HepG2 (cell line): ENCODE measurements around the gene ASTN2. TPM values are rescaled to one million over a fixed set of nuclear protein-coding genes. Genes with fewer than 3 reads are reported as not detected.

ENCODE experiments used
- ATAC-seq: fragments of 200-7000 bp; cut with Tn5 transposase; 3 replicates; pipeline ENCODE4 v1.9.1; 2020; ENCODE audit warnings: mild to moderate bottlenecking, moderate library complexity
- BruUV-seq: library from RNA; stranded (reverse); fragments of 400-500 nt; replicated peaks from 2 replicates; lab custom pipeline; 2021; lab: Mats Ljungman, UMichigan
- CTCF ChIA-PET: fragments of 300-600 bp; formaldehyde crosslinking; extraction: SDS; loops from one replicate; lab custom pipeline; 2021; ENCODE audit warnings: low total read pairs, inconsistent platforms, low intra/inter-chr PET ratio; lab: Yijun Ruan, JAX
- POLR2A ChIA-PET: fragments of 350-600 bp; sonication (Branson Sonifier 250); formaldehyde crosslinking; loops from one replicate; lab custom pipeline; 2020; ENCODE audit warnings: antibody characterized with exemption, inconsistent platforms; lab: Yijun Ruan, JAX
- DNase-seq: peaks from one replicate; pipeline ENCODE4 v3.0.0-alpha.2; 2015; ENCODE audit warnings: low spot score
- FAIRE-seq: peaks from 3 replicates; lab custom pipeline; 2011; peaks lifted over from hg19 to GRCh38; lab: Jason Lieb, UNC
- H2AFZ ChIP-seq: one replicate; pipeline ENCODE4 v1.6.1; 2011; ENCODE audit warnings: low read length, inconsistent platforms
- H3K27ac ChIP-seq: fragments of 300-600 bp; 3 replicates; pipeline ENCODE4 v1.8.0; 2011; ENCODE audit warnings: mixed run types, mild to moderate bottlenecking, mixed read lengths, low read length, inconsistent platforms; ENCODE audit not compliant: insufficient read depth; ENCODE audit errors: extremely low read length
- H3K27me3 ChIP-seq, 2 experiments: fragments of 200-600 bp in 1 of 2; 2 replicates in 1 of 2; 3 replicates in 1 of 2; pipeline versions ENCODE4 v1.6.0 to v1.8.0; 2011; ENCODE audit warnings: low read length in 2 of 2, mild to moderate bottlenecking in 2 of 2, moderate library complexity in 2 of 2, inconsistent platforms in 1 of 2; ENCODE audit not compliant: insufficient read depth in 2 of 2, control insufficient read depth in 1 of 2
- H3K36me3 ChIP-seq, 2 experiments: fragments of 200-600 bp in 1 of 2; replicated peaks in 1 of 2; 2 replicates in 1 of 2; 3 replicates in 1 of 2; pipeline versions ENCODE4 v1.5.1 to v1.8.0; 2011; ENCODE audit warnings: low read length in 2 of 2, inconsistent platforms in 1 of 2; ENCODE audit not compliant: insufficient read depth in 2 of 2, control insufficient read depth in 1 of 2
- H3K4me1 ChIP-seq: 2 replicates; pipeline ENCODE4 v1.5.1; 2012; ENCODE audit warnings: low read length, inconsistent platforms; ENCODE audit not compliant: insufficient read depth
- H3K4me2 ChIP-seq: 2 replicates; pipeline ENCODE4 v1.6.0; 2011; ENCODE audit warnings: low read depth, low read length, inconsistent platforms
- H3K4me3 ChIP-seq, 3 experiments: fragments of 200-600 bp in 1 of 3; sonication (generic), shearing (Covaris generic) in 1 of 3; replicated peaks in 1 of 3; 2 replicates each; pipeline ENCODE4 v1.5.1; 2011 to 2016; ENCODE audit warnings: low read length in 3 of 3, inconsistent platforms in 2 of 3, low read depth in 2 of 3, mild to moderate bottlenecking in 2 of 3, control low read depth in 1 of 3, mixed read lengths in 1 of 3; ENCODE audit not compliant: insufficient read depth in 1 of 3
- H3K79me2 ChIP-seq: one replicate; pipeline ENCODE4 v1.6.1; 2011; ENCODE audit warnings: low read length, inconsistent platforms; ENCODE audit not compliant: insufficient read depth
- H3K9ac ChIP-seq: 2 replicates; pipeline ENCODE4 v1.6.0; 2011; ENCODE audit warnings: mild to moderate bottlenecking, low read depth, low read length, inconsistent platforms; ENCODE audit not compliant: insufficient read depth
- H3K9me3 ChIP-seq: 2 replicates; pipeline ENCODE4 v1.5.1; 2012; ENCODE audit warnings: mild to moderate bottlenecking, low read length
- H4K20me1 ChIP-seq: 2 replicates; pipeline ENCODE4 v1.6.0; 2011; ENCODE audit warnings: inconsistent platforms, mild to moderate bottlenecking, low read length, moderate library complexity; ENCODE audit not compliant: insufficient read depth
- HCFC1 ChIP-seq: fragments of 150-350 bp; IDR thresholded peaks from 2 replicates; pipeline ENCODE4 v1.6.1; 2014; ENCODE audit warnings: low read depth, low read length
- KLF6 ChIP-seq: IDR thresholded peaks from 2 replicates; pipeline ENCODE4 v1.8.0; 2016; ENCODE audit warnings: missing biosample characterization, missing genetic modification reagents
- MAZ ChIP-seq, 2 experiments: sonication (generic) in 1 of 2; formaldehyde crosslinking in 1 of 2; IDR thresholded peaks; 2 replicates each; pipeline versions ENCODE4 v1.5.0 to v1.6.1; 2012 to 2020; ENCODE audit warnings: low read depth in 2 of 2, mild to moderate bottlenecking in 2 of 2, borderline replicate concordance in 1 of 2, improper control_type of control experiment in 1 of 2, low read length in 1 of 2, missing genetic modification reagents in 1 of 2, moderate library complexity in 1 of 2
- SRSF1 ChIP-seq: fragments of 200-400 bp; formaldehyde crosslinking; optimal IDR thresholded peaks from 2 replicates; pipeline ENCODE3; 2017; ENCODE audit warnings: mild to moderate bottlenecking, low read depth, low read length, moderate library complexity
- TMF1 ChIP-seq: sonication (generic); formaldehyde crosslinking; IDR thresholded peaks from 2 replicates; pipeline ENCODE4 v1.8.1; 2022; ENCODE audit warnings: low read depth, missing genetic modification reagents
- ZNF33A ChIP-seq: sonication (generic); formaldehyde crosslinking; IDR thresholded peaks from 2 replicates; pipeline ENCODE4 v1.5.1; 2020; ENCODE audit warnings: missing genetic modification reagents, mild to moderate bottlenecking, moderate library complexity, borderline replicate concordance
- ZNF513 ChIP-seq: sonication (generic); formaldehyde crosslinking; conservative IDR thresholded peaks from 2 replicates; pipeline ENCODE4 v1.5.0; 2020; ENCODE audit warnings: missing genetic modification reagents
- WGBS: methylation state at CpG from one replicate; pipeline ENCODE4 v1.1.6; 2017; ENCODE audit warnings: low lambda C conversion rate; 5-methylcytosine and 5-hydroxymethylcytosine counted together
- in situ Hi-C: cut with HindIII; loops from 2 replicates; pipeline ENCODE4 v1.10.0; 2017; ENCODE audit warnings: low pct_unique_long_range_greater_than_20kb; ENCODE audit not compliant: extremely low pct_ligation_motif_present
- intact Hi-C: fragments of 100-400 bp; cut with micrococcal nuclease; formaldehyde crosslinking; loops from one replicate; pipeline ENCODE4 v1.10.0; 2022; ENCODE audit not compliant: unreplicated experiment
- polyA plus RNA-seq, 8 experiments: library from polyadenylated mRNA; depleted of rRNA in 3 of 8; stranded (reverse) in 7 of 8; unstranded in 1 of 8; fragments of >200 nt; fragmentation: Illumina TruSeq in 4 of 8; extraction: Trizol in 4 of 8; gene quantifications; 2 replicates each; pipeline versions ENCODE4 v1.2.1 to v1.2.3, GENCODE V29; 2011 to 2016; ENCODE audit warnings: low read depth in 4 of 8, missing spikeins in 1 of 8, mixed read lengths in 1 of 8; ENCODE audit not compliant: insufficient read depth in 1 of 8
- total RNA-seq, 5 experiments: library from RNA; depleted of rRNA; stranded (reverse); fragments of >200 nt; fragmentation: Illumina TruSeq; extraction: Trizol; gene quantifications; 2 replicates each; pipeline ENCODE4 v1.2.3, GENCODE V29; 2016; ENCODE audit warnings: low read depth in 1 of 5
- TF ChIP-seq, protein P1 (sequence below): sonication (generic); formaldehyde crosslinking; conservative IDR thresholded peaks from 2 replicates; pipeline ENCODE4 v1.8.0; 2022; ENCODE audit warnings: mild to moderate bottlenecking, moderate library complexity, missing genetic modification reagents
- TF ChIP-seq, protein P2 (sequence below): sonication (generic); formaldehyde crosslinking; IDR thresholded peaks from 2 replicates; pipeline ENCODE4 v1.9.0; 2022; ENCODE audit warnings: low read depth, missing genetic modification reagents
- TF ChIP-seq, protein P3 (sequence below): sonication (generic); formaldehyde crosslinking; IDR thresholded peaks from 2 replicates; pipeline ENCODE4 v1.8.0; 2022; ENCODE audit warnings: mild to moderate bottlenecking, missing genetic modification reagents, moderate library complexity

ASTN2 gene
- total and polyA plus RNA-seq, 2 of the 13 experiments (the other 11 are each of a cell fraction or from before 2014, with no cell fraction given): 5.2 to 13.5 TPM

- TF ChIP-seq, protein P1, sequence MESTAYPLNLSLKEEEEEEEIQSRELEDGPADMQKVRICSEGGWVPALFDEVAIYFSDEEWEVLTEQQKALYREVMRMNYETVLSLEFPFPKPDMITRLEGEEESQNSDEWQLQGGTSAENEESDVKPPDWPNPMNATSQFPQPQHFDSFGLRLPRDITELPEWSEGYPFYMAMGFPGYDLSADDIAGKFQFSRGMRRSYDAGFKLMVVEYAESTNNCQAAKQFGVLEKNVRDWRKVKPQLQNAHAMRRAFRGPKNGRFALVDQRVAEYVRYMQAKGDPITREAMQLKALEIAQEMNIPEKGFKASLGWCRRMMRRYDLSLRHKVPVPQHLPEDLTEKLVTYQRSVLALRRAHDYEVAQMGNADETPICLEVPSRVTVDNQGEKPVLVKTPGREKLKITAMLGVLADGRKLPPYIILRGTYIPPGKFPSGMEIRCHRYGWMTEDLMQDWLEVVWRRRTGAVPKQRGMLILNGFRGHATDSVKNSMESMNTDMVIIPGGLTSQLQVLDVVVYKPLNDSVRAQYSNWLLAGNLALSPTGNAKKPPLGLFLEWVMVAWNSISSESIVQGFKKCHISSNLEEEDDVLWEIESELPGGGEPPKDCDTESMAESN (CRISPR knock-in tag): no peak
- TF ChIP-seq TMF1: no peak
Measured at GRCh38 chr9:117145081-117145480, 269.8 kb downstream of the ASTN2 start (continued).

- CTCF ChIA-PET: no interaction called here
- H3K27ac ChIP-seq: no peak overlapping the region
- FAIRE-seq (no peak), ATAC-seq (no peak)
- H3K4me1 ChIP-seq: no peaks in the 10 kb centered on the region
- H3K4me2 ChIP-seq: no peak overlapping the region
- intact Hi-C loops: no loop called here
- no peak overlapping the region for H2AFZ ChIP-seq
- H3K79me2 ChIP-seq: no peaks in the 10 kb centered on the region
- in situ Hi-C loops: no loop called here
- H3K9me3 ChIP-seq: no peaks in the 10 kb centered on the region
- no peaks in the 10 kb centered on the region for H3K36me3 ChIP-seq
- no peak for TF ChIP-seq KLF6
- TF ChIP-seq, protein P2, sequence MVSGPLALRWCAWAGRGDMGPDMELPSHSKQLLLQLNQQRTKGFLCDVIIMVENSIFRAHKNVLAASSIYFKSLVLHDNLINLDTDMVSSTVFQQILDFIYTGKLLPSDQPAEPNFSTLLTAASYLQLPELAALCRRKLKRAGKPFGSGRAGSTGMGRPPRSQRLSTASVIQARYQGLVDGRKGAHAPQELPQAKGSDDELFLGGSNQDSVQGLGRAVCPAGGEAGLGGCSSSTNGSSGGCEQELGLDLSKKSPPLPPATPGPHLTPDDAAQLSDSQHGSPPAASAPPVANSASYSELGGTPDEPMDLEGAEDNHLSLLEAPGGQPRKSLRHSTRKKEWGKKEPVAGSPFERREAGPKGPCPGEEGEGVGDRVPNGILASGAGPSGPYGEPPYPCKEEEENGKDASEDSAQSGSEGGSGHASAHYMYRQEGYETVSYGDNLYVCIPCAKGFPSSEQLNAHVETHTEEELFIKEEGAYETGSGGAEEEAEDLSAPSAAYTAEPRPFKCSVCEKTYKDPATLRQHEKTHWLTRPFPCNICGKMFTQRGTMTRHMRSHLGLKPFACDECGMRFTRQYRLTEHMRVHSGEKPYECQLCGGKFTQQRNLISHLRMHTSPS: no peak
- no peak for TF ChIP-seq MAZ (IDR thresholded peaks at IDR 0.05; ENCODE audit: borderline replicate concordance, low read depth, low read length)
- no peak for TF ChIP-seq MAZ (CRISPR knock-in tag; IDR thresholded peaks at IDR 0.05; ENCODE audit: low read depth)
- no peak for TF ChIP-seq HCFC1
- TF ChIP-seq ZNF33A: no peak
- TF ChIP-seq SRSF1: no peak
- TF ChIP-seq, protein P3, sequence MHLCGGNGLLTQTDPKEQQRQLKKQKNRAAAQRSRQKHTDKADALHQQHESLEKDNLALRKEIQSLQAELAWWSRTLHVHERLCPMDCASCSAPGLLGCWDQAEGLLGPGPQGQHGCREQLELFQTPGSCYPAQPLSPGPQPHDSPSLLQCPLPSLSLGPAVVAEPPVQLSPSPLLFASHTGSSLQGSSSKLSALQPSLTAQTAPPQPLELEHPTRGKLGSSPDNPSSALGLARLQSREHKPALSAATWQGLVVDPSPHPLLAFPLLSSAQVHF (CRISPR knock-in tag): no peak
- no peak for TF ChIP-seq ZNF513
- TF ChIP-seq, all 625 proteins: peak for 0
- WGBS: under 1% methylated on average over 5 of the region's 5 CpGs
- no peak for DNase-seq
- no TSS peak for BruUV-seq
- Histone ChIP-seq H3K27me3 (no peaks in the 10 kb centered on the region), H3K4me3 (no peak overlapping the region), H3K9ac (no peak overlapping the region), H4K20me1 (no peaks in the 10 kb centered on the region)
- POLR2A ChIA-PET: no interaction called here
Measured at GRCh38 chr9:117138231-117138630, 276.6 kb downstream of the ASTN2 start.
